Endothelial cell of umbilical vein (primary cell): ENCODE data around the gene PGGHG. TPM values are rescaled to one million over a fixed set of nuclear protein-coding genes. Genes with fewer than 3 reads are reported as not detected.

Experiments used
- BruUV-seq: library from RNA; stranded (reverse); fragments of 400-500 nt; replicated peaks from 2 replicates; lab custom pipeline; 2021; lab: Mats Ljungman, UMichigan
- CTCF ChIA-PET: fragments of 300-600, 350-600 bp; sonication (Branson Sonifier 250); formaldehyde crosslinking; loops from one replicate; lab custom pipeline; 2021; ENCODE audit warnings: antibody characterized with exemption, inconsistent platforms; lab: Charles Lee
- POLR2A ChIA-PET: fragments of 300-600, 350-600 bp; sonication (Branson Sonifier 250); formaldehyde crosslinking; loops from one replicate; lab custom pipeline; 2021; ENCODE audit warnings: antibody characterized with exemption, inconsistent platforms; lab: Charles Lee
- DNase-seq: peaks from one replicate; pipeline ENCODE4 v3.0.0-alpha.2; 2011; ENCODE audit warnings: low read depth, low spot score
- FAIRE-seq: peaks from 2 replicates; lab custom pipeline; 2011; peaks lifted over from hg19 to GRCh38; lab: Jason Lieb, UNC
- H2AFZ ChIP-seq: 2 replicates; pipeline ENCODE4 v1.6.0; 2012; ENCODE audit warnings: low read depth, low read length, control low read depth, inconsistent platforms
- H3K27ac ChIP-seq: 2 replicates; pipeline ENCODE4 v1.5.1; 2011; ENCODE audit warnings: low read depth, mild to moderate bottlenecking, control low read depth, low read length, moderate library complexity; ENCODE audit not compliant: insufficient read depth
- H3K27me3 ChIP-seq, 2 experiments: 2 replicates each; pipeline versions ENCODE4 v1.6.0 to v1.6.1; 2011; ENCODE audit warnings: low read length in 2 of 2, mixed read lengths in 1 of 2; ENCODE audit not compliant: control insufficient read depth in 2 of 2, insufficient read depth in 2 of 2
- H3K36me3 ChIP-seq, 2 experiments: 2 replicates in 1 of 2; 3 replicates in 1 of 2; pipeline ENCODE4 v1.5.1; 2011; ENCODE audit warnings: low read length in 2 of 2, mild to moderate bottlenecking in 1 of 2, moderate library complexity in 1 of 2; ENCODE audit not compliant: control insufficient read depth in 2 of 2, insufficient read depth in 2 of 2; ENCODE audit errors: extremely low read depth in 1 of 2
- H3K4me1 ChIP-seq: 3 replicates; pipeline ENCODE4 v1.5.1; 2011; ENCODE audit warnings: mild to moderate bottlenecking, low read length; ENCODE audit not compliant: control insufficient read depth, insufficient read depth; ENCODE audit errors: extremely low read depth
- H3K4me2 ChIP-seq: 2 replicates; pipeline ENCODE4 v1.6.1; 2011; ENCODE audit warnings: low read length, control low read depth, mixed read lengths; ENCODE audit not compliant: insufficient read depth
- H3K4me3 ChIP-seq, 3 experiments: fragments of 200-600 bp in 1 of 3; sonication (generic), shearing (Covaris generic) in 1 of 3; replicated peaks in 1 of 3; 2 replicates each; pipeline ENCODE4 v1.5.1; 2011 to 2016; ENCODE audit warnings: control low read depth in 3 of 3, low read length in 3 of 3, mild to moderate bottlenecking in 2 of 3, inconsistent platforms in 1 of 3, low read depth in 1 of 3, moderate library complexity in 1 of 3; ENCODE audit not compliant: insufficient read depth in 1 of 3
- H3K79me2 ChIP-seq: 2 replicates; pipeline ENCODE4 v1.6.0; 2012; ENCODE audit warnings: low read length, inconsistent platforms; ENCODE audit not compliant: control insufficient read depth, insufficient read depth
- H3K9ac ChIP-seq: replicated peaks from 2 replicates; pipeline ENCODE3; 2011; ENCODE audit warnings: low read length, control low read depth; ENCODE audit not compliant: insufficient read depth; ENCODE audit errors: extremely low read depth
- H3K9me1 ChIP-seq: replicated peaks from 3 replicates; pipeline ENCODE4 v1.6.0; 2011; ENCODE audit warnings: mild to moderate bottlenecking, low read length; ENCODE audit not compliant: control insufficient read depth, insufficient read depth; ENCODE audit errors: extremely low read depth
- H3K9me3 ChIP-seq: replicated peaks from 2 replicates; pipeline ENCODE4 v1.5.1; 2012; ENCODE audit warnings: low read length, inconsistent platforms; ENCODE audit not compliant: control insufficient read depth, insufficient read depth
- H4K20me1 ChIP-seq: replicated peaks from 2 replicates; pipeline ENCODE3; 2011; ENCODE audit warnings: mild to moderate bottlenecking, low read length; ENCODE audit not compliant: control insufficient read depth, insufficient read depth; ENCODE audit errors: extremely low read depth
- CTCF ChIP-seq, 2 donors: IDR thresholded peaks; 1 replicate in 1 of 2; 2 replicates in 1 of 2; pipeline ENCODE4 v1.5.1; 2011; ENCODE audit warnings: low read length in 2 of 2, mild to moderate bottlenecking in 2 of 2, moderate library complexity in 2 of 2, control low read depth in 1 of 2, inconsistent platforms in 1 of 2, low read depth in 1 of 2; ENCODE audit not compliant: insufficient read depth in 1 of 2; ENCODE audit errors: extremely low read depth in 1 of 2
- EZH2 ChIP-seq: IDR thresholded peaks from 2 replicates; pipeline ENCODE4 v1.6.1; 2012; ENCODE audit warnings: borderline replicate concordance, low read depth, mild to moderate bottlenecking, moderate library complexity, low read length, inconsistent platforms; ENCODE audit not compliant: severe bottlenecking
- FOS ChIP-seq: IDR thresholded peaks from 2 replicates; pipeline ENCODE4 v1.6.1; 2011; ENCODE audit warnings: mild to moderate bottlenecking, low read length, moderate library complexity, borderline replicate concordance; ENCODE audit not compliant: insufficient read depth
- MYC ChIP-seq: IDR thresholded peaks from one replicate; pipeline ENCODE4 v1.6.1; 2011; ENCODE audit warnings: mild to moderate bottlenecking, low read depth, low read length
- POLR2AphosphoS5 ChIP-seq: IDR thresholded peaks from 2 replicates; pipeline ENCODE4 v1.6.1; 2012; ENCODE audit warnings: low read depth, mild to moderate bottlenecking, control low read depth, low read length, moderate library complexity; ENCODE audit not compliant: insufficient read depth
- dilution Hi-C: fragments of 300-500 bp; cut with MboI; formaldehyde crosslinking; loops from one replicate; pipeline ENCODE4 v1.15.0; 2019; ENCODE audit warnings: low sequenced_read_pairs; ENCODE audit not compliant: extremely low pct_ligation_motif_present
- intact Hi-C: fragments of 100-400 bp; cut with micrococcal nuclease; formaldehyde crosslinking; loops from one replicate; pipeline ENCODE4 v1.10.0; 2022
- polyA plus RNA-seq, 4 experiments: library from polyadenylated mRNA; depleted of rRNA in 3 of 4; stranded (reverse) in 3 of 4; unstranded in 1 of 4; fragments of >200 nt; gene quantifications; 2 replicates each; pipeline versions ENCODE4 v1.2.1 to v1.2.3, GENCODE V29; 2011 to 2012; ENCODE audit warnings: missing spikeins in 1 of 4
- total RNA-seq: library from RNA; stranded (reverse); gene quantifications from 2 replicates; pipeline ENCODE4 v1.2.3, GENCODE V29; 2021

PGGHG gene
- total and polyA plus RNA-seq, 2 donors (not counting 3 experiments of a cell fraction or from before 2014, with no cell fraction given), result 31.6 to 42.4 TPM

- no TSS peak for BruUV-seq
- no peak for FAIRE-seq
- no peak overlapping the region for H3K4me2 ChIP-seq
- CTCF ChIA-PET, result interaction anchor here (1.2 to 1.7 kb wide), 3 partner anchors 49 to 148 kb away, joined by 3 to 6 read pairs (median 3); no protein-coding TSS in a partner anchor
- H3K9ac ChIP-seq, result no peak overlapping the region
- no peak for DNase-seq
- H3K9me3 ChIP-seq, result no peaks in the 10 kb centered on the region
- no peaks in the 10 kb centered on the region for H3K4me1 ChIP-seq
- H3K36me3 ChIP-seq, result no peaks in the 10 kb centered on the region
- H3K9me1 ChIP-seq, result no peaks in the 10 kb centered on the region
- no peak overlapping the region for H3K27ac ChIP-seq
- H4K20me1 ChIP-seq, result no peaks in the 10 kb centered on the region
- H3K79me2 ChIP-seq, result no peaks in the 10 kb centered on the region
- POLR2A ChIA-PET, result no interaction called here
- no peak overlapping the region for H3K4me3 ChIP-seq
- peaks cover 3 to 8% of the 10 kb centered on the region in 2 experiments for H3K27me3 ChIP-seq
- no peak overlapping the region for H2AFZ ChIP-seq
- dilution Hi-C loops (no loop called here), intact Hi-C loops (no loop called here)
- TF ChIP-seq FOS, result no peak
- TF ChIP-seq MYC, result no peak
- no peak for TF ChIP-seq POLR2AphosphoS5
- peak; percentile 8 to 44 for TF ChIP-seq CTCF (IDR thresholded peaks at IDR 0.05; ENCODE audit: extremely low read depth in 1 of 2, insufficient read depth in 1 of 2, low read depth in 1 of 2, low read length in 2 of 2)
- no peak for TF ChIP-seq EZH2
Measured at GRCh38 chr11:299951-300735, 11.2 kb downstream of the PGGHG start.
